HG03460 (cell line): ENCODE data around the gene COMT.

Experiments
- ATAC-seq: cut with Tn5 transposase; IDR thresholded peaks from one replicate; pipeline ENCODE4 v1.9.1; 2021; ENCODE audit not compliant: unreplicated experiment

Gene COMT

DNA sequence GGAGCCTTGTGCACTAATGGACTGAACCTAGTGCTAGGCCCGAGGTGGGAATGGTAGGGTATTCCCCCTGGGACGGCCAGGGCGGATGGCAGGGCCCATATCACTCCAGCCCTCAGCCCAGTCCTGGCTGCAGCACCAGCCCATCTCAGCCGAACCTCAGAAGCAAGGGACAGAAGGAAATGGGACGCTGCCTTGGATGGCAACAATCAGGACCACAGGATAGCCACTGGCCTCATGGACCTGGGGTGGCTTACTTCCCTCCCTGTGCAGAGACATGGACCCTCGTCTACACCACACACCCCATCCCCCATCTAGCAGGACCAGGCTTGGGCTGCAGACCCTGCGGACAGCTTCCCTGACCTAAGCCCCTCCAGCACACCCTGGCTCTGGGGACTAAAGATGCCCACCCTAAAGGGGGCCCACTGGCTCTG, 50.9 kb downstream of the COMT start:
- no peak for ATAC-seq

DNA sequence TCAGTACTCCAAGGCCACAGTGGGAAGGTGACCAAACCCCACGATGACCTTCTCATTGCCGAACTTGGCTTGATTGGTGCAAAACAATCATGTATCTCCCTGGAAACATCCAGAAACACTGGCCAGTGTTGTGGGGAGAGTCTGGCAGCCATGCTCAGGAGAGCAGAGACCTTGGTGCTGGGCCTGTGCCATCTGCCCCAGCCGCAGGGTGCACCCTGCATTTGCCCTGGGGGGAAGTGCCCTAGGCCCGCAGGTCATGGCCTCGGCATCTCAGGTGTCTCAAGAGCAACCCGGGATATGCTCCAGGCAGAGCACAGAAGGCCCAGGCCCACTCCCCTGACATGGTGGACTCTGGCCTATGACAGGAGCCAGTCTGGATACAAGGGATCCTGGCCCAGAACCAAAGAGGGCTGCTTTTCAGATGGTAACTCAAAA, 51.4 kb downstream of the COMT start:
- no peak for ATAC-seq

DNA sequence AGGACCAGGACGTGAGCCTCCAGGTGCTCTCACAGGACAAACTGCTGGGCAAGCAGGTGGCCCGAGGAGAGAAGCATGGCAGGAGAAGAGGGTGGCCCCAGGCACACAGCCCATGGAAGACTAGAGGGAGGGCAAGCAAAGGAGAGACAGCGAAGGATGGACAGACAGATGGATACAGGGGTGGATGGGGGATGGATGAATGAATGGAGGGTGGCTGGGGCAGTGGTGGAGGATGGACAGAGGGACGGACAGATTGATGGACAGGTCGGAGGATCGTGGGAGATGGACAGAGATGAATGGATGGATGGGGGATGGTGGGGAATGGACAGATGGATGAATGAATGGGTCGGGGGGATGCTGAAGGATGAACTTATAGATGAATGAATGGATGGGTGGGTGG, 52.4 kb downstream of the COMT start:
- ATAC-seq: no peak

DNA sequence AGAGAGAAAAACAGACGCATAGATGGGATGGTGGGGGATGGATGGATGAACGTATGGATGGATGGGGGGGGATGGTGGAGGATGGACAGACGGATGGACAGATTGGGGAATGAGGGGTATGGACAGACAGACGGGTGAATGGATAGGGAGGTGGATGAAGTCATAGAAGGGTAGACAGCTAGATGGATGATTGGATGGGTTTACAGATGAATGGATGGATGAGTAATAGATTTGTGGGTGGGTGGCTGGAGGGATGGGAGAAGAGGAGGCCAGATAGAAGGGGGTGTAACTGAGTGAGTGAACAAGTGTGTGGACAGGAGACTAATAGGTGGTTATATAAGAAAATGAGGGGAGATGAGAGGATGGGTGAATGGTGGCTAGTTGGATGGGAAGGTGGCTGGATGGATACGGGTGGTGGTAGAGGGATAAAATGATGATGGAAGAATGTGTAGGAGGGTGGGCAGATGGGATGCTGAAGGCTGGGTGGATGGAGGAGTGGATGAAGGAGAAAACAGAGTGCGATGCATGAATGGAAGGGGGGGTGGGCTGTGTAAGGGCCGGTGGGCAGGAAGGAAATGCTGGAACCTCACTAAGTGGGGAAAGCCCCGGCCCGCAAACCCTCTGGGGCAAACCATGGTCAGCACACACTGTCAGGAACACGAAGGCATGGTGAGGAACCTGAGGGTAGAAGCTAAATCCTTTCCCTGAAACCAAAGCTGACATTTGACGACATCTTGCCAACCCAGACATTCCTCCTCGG, 53.5 kb downstream of the COMT start:
- ATAC-seq: no peak

DNA sequence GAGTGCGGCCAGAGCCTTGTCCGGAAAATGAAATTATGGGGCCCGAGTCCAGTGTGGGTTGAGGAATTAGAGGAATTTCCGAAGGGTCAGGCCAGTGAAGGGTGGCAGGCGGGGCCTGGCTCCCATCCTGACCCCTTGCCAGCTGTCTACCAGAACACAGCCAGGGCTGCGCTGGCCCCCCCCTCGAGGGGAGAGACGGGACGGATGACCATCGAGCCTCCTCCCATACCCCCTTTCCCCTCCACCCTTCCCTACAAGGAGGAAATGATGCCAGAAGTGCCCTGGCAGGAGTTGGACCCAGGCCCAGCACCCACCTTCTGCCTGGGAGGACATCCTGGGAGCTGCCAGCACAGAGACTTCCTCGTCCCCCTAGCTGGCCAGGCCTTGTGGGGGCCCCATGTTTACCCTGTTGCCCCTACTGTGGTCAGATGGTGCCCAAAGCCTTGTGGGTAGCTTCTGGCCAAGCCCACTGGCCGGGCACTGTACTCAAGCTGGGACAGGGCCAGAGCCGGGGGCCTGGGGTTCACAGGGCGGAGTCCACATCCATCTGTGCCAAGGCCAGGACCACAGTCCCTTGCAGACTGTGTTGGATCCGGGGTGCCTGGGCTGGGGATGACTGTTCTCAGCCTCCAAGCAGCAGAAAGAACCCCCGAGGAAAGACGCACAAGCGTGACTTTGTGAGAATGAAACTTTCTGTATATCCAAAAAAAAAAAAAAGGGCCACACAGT, 54.2 kb downstream of the COMT start:
- no peak for ATAC-seq

DNA sequence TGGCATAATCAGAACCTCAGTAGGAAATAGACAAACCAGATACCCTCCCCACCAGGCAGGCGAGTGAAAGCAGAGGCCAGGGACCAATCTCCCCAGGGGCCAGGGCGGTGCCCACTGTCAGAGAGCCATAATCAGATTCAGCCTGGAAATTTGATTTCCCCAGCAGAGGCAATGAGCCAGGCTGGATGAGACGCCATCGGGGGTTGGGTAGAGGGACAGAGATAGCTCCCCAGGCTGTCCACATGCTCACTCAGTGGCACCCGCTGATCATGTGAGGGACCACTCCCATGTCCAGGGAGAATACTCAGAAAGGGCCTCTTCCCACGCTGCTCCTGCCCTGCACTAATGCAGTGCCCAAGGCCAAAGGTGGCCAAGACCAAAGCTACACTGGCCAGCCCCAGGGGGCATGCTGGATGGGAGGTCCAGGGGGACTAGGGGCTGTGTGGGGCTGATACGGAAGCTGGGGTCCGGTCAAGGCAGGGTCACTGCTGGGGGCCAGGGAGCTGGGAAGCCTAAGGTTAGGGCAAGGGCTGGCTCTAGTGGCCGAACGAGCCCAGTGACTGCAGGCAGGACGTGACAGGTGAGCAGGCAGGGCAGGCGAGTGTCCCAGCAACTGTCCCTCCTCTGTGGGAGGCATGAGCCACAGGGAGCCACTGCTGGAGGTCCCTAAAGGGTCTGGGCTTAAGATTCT, 55.3 kb downstream of the COMT start:
- no peak for ATAC-seq

DNA sequence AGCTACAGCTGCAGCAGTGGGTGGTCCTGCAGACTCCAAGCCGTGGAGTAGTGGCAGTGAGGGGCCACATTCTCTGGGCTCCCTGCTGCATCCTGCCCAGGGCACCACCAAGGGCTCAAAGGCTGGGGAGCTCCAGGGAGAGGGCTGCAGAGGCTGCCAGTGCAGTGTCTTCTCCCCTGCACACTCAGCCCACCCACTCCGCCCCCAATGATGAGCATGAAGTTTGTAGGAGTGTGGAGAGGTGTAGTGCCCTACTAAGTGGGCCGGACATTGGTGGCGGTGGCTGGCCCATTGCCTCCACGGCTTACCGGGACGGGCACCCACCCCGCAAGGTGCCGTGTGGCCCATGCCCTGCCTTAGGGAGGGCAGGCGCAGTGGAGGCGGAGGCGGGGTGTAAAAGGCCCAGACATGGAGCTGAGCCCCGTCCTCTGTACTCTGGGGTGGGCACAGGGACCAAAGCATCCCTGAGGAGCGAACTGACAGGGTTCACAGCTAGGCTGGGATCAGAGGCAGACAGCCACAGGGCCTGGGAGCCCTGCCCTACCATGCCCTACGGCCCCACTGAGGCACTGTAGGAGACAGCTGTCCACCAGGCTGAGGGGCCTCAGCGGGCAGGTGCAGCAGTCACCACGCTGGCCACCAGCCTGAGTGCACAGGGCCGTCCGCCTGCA, 56.1 kb downstream of the COMT start:
- no peak for ATAC-seq

DNA sequence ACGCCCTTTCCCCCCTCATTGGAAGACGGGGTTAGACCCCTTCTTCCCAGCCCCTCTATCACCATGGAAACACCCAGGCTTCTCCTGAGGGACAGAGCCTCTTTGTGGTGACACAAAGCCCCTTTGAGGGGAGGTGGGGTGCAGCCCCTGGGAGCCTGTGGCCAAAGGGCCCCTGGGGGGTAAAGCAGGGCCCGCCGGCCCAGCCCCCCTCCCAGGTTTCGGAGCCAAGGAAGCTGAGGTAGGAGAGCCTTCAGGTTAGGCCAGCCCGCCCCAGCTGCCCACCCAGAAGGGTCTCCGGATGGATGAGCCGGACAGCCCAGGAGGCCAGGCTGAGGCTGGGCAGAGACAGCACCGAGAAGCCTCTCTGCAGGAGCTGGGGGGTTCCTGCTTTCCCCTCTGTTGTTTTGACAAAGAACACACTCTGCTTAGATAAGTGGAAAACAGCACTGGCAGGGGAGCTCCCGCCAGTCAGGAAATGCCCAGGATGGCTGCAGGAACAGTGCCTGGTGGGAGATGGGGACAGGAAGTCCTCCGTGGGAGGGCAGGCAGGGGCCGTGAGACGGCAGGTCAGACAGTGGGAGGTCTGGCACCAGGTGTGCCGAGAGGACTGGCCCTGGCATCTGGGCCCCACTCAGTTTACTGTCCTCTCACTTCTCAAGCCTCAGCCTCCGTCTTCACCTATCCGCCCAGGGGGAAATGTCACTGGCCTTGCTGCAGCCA, 56.8 kb downstream of the COMT start:
- no peak for ATAC-seq

DNA sequence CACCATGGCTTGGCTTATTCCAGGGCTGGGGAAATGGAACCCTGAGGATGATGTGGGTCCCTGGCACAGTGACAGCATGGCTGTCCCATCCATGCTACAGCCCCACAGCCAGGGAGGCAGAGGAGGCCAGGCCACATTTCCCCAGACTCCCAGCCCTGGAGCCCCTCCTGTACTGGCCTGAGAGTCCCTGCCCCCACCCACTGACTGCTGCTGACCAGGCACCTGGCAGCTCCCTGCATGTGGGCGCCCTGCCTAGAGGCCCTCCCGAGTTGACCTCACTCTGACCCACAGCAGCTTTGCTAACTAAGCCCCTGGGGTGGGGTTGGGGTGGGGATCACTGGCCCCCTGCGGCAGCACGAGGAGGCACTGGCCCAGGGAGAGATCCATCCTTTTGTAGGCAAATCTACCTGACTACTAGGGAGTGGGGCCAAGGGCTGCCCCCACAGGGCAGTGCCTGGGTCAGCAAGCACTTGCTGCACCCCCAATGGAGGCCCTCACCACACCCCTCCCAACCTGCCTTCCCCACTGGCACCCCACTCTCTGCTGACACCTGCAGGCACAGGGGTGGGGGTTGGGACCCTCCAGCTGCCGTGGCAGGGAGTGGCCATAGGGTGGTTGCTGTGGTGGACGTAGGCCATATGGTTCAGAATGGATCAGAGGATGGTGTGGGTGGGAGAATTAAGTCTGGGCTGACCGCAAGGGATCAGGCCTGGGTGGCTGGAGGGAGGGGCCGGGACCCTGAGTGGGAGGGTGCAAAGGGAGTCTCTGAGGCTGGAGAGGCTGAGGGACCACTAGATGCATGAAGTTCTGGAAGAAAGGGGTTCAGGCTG, 57.6 kb downstream of the COMT start:
- ATAC-seq: no peak

DNA sequence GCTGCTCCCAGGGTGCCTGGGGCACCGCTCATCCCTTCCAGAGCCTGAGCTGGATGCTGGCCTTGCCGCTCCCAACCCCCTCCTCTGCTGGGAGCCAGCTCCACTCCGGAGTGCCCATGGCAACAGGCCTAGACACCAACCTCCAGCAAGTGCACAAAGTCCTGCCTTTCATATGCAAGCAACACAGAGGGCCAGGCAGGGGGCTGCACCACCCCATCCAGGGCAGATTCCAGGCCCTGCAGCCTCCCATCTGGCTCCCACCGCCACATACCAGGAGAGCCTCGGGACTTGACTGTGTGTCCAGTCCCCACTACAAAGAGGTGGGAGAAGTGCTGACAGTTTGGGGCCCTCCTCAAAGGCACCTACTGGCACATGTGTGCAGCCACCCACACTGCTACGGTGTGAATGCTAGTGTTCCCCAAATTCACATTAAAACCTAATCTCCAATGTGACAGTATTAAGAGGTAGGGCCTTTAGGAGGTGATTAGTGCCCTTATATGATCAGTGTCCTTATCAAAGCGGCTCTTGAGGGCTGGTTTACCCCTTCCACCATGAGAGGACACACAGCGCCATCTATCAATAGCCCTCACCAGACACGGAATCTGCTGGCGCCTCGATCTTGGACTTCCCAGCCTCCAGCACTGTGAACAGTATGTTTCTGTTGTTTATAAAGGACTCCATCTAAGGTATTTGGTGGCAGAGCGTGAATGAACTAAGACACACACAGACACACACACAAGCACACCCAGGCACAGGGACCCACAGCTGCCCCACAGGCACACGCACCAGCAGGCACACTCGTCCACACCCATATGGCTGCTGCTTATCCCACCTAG, 58.9 kb downstream of the COMT start:
- no peak for ATAC-seq

DNA sequence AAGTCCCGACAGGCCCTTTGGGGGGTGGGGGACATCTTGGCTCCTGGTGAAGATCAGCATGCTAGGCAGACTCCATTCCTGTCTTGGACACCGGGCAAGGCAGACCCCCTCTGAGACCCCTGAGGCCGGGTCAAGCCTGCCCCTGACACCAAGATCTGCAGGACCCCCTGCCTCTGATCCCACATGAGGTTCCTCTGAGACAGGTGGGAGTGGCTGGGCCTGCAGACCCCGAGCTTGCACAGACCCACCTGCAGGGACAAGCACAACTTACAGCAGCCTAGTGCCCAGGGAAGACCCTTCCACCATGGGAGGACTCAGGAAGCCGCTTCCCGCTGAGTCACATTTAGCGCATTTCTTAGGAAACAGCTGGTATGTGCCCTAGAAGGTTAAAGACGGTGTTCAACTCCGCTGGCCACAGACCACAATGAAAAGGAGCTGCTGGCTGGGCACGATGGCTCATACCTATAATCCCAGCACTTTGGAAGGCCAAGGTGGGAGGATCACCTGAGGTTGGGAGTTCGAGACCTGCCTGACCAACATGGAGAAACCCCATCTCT, 59.6 kb downstream of the COMT start:
- no peak for ATAC-seq

DNA sequence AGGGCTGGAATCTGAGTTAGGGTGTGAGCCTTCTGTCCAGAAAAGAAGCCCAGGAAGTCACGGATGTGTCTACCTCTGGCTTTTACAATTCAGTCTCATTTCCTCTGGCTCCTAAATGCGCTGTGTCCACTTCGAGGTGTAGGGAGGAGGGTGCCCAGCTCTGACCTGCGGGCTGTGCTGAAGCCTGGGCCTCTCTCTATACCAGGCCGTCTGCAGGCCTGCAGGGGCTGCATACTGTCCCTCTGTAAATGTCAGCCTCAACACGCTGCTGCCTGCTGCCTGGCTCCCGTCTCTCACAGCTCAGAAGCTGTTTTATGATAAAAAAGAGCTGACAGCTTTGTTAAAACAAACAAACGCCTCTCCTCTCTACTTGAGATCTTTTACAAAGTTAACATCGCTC, 60.6 kb downstream of the COMT start:
- no peak for ATAC-seq

DNA sequence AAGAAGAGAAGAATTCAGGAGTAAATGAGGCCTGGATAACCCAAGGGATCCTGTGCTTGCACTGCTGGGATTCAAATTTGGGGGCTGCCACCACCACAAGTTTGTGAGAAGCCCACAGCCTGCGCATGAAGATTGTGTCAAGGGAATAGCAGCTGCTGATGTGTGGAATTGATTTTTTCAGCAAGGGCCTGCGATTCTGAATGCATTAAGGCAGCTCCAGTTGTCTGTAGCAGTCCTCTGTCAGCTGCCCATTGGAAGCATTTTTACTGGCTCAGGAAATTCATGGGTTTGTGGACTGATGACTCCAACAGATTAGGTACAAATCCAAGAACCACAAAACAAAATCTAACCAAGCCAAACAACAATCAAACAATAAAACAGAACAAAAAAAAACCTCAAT, 61.1 kb downstream of the COMT start:
- no peak for ATAC-seq

DNA sequence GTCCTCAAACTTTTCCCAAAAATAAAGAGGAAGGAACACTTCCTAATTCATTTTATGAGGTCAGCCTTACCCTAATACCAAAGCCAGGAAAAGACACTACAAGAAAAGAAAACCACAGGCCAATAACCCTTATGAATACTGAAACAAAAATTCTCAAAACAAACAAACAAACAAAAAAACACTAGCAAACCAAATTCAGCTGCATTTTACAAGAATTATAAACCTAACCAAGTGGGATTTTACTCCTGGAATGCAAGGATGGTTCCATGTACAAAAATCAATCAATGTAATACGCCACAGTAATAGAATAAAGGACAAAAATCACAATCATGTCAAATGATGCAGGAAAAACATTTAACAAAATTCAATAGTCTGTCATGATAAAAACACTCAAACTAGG, 61.7 kb downstream of the COMT start:
- ATAC-seq: no peak

DNA sequence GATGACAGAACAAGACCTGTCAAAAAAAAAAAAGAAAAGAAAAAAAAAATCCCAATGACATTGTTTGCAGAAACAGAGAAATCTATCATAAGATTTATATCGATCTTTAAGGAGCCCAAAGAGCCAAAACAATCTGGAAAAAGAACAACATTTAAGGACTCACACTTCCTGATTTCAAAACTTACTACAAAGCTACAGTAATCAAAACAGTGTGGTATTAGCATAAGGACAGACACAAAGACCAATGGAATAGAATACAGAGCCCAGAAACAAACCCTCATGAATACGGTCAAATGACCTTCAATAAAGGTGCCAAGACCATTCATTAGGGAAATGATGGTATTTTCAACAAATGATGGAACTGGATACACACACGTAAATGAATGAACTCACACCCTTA, 62.9 kb downstream of the COMT start:
- no peak for ATAC-seq

DNA sequence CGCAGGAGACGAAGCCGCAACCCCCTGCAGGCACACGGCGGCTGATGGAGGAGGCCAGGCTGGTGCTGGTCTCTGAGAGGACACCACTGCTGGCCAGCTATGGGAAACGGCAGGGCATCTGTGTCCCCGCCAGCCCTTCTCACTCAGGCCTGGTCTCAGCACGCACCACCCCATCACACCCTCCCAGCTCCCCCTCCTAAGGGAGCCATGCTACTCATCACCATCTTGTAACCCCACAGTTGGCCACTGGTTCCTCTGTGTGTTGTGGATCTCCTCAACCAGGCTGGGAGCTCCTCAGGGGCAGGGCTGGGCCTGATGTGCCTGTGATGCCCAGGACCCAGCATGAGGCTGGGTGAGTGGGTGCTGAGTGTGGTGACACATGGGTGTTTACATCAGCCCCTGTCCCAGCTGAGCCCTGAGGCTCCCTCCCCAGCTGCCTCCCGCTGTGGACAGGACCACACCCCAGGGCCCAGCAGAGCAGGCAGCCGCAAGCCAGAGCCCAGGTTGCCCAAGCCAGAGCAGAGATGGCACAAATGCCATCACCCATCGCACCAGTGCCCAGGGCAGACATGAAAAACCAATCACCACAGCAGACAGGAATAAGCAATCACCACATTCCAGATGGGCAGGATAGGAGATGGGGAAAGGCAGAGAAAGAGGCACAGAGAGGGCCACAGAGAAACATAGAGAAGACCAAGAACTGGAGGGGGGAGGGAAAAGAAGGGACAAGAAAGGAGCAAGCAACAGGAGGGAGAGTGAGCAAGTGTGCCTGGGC, 66.8 kb downstream of the COMT start:
- ATAC-seq: no peak

DNA sequence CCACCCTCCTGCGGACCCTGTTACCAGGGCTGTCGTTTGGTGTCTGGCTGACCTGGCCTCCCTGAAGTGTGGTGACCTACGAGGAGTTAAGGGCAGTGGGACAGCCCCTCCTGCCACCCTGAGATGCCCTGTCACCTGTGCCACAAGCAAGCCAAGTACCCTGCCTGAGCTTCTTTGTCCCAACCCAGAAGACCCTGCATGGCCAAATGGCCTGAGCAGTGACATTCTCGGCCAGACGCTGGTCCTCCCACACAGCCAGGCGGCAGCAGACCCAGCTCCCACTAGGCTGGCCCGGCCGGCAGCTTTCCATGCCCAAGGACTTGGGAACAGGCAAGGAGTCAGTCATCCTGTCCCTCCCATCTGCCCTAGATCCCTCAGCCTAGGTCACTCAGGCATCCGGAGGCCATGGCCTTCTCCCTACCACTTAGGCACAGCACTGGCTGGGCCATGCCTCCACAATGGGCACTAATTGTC, 67.5 kb downstream of the COMT start:
- no peak for ATAC-seq
